ENCODE results near the gene ATP6V0D1. TPM values are rescaled to one million over a fixed set of nuclear protein-coding genes. Genes with fewer than 3 reads are reported as not detected.

ATP6V0D1 gene
- polyA plus RNA-seq, 2 of the 4 experiments (the other 2 are of a cell fraction) = 45.7 to 103 TPM

- WGBS (ENCODE audit: missing lambda C conversion rate) = 64% methylated on average over 5 of the region's 5 CpGs
Observed at GRCh38 chr16:67462279-67462655, 18.7 kb downstream of the ATP6V0D1 start.

GRCh38 chr16:67461600-67462278 lies 19.2 kb downstream of the ATP6V0D1 start:
- peaks cover 17% of the 10 kb centered on the region; the same call in 2 of the 3 replicates for H3K4me1 ChIP-seq
- DNase-seq (ENCODE audit: low read depth in 1 of 2, low spot score in 1 of 2) = no peak
- ChIA-PET CTCF (interaction anchor here (0.7 to 13.1 kb wide), 10 partner anchors 9 to 60 kb away, joined by 3 to 176 read pairs (median 4); no protein-coding TSS in a partner anchor), POLR2A (no interaction called here)
- H3K27ac ChIP-seq = no peak overlapping the region; a peak in 1 of 6 replicates
- H3K4me2 ChIP-seq = no peak overlapping the region
- no peak overlapping the region for H3K4me3 ChIP-seq
- ATAC-seq = no peak
- no peak for FAIRE-seq
- H3K9me3 ChIP-seq = no peaks in the 10 kb centered on the region
- TF ChIP-seq EHF (CRISPR knock-in tag; IDR thresholded peaks at IDR 0.05) (no peak), JUN (IDR thresholded peaks at IDR 0.05) (no peak)
- 81% methylated on average over 8 of the region's 8 CpGs for WGBS (ENCODE audit: missing lambda C conversion rate)

More at GRCh38 chr16:67462279-67462655, 18.7 kb downstream of the ATP6V0D1 start:
- Histone ChIP-seq H3K4me3 (no peak overlapping the region), H3K4me2 (no peak overlapping the region), H3K9me3 (no peaks in the 10 kb centered on the region), H3K27ac (no peak overlapping the region), H3K4me1 (peaks cover 17% of the 10 kb centered on the region; the same call in 2 of the 3 replicates)
- no peak for DNase-seq (ENCODE audit: low read depth in 1 of 2, low spot score in 1 of 2)
- no peak for FAIRE-seq
- POLR2A ChIA-PET = no interaction called here
- ATAC-seq = no peak
- CTCF ChIA-PET = interaction anchor here (0.6 to 13.1 kb wide), 12 partner anchors 10 to 59 kb away, joined by 3 to 176 read pairs (median 4); partner anchors contain the start of gene ATP6V0D1
- TF ChIP-seq PHF8 (IDR thresholded peaks at IDR 0.05; ENCODE audit: borderline replicate concordance, low read depth) = no peak

- CTCF ChIA-PET = interaction anchor here (1.1 to 13.1 kb wide), 8 partner anchors 8 to 48 kb away, joined by 3 to 176 read pairs (median 5); partner anchors contain the start of gene HSD11B2
- Histone ChIP-seq H3K4me1 (peaks cover 17% of the 10 kb centered on the region; the same call in 2 of the 3 replicates), H3K27ac (no peak overlapping the region; a peak in 1 of 6 replicates), H3K4me3 (no peak overlapping the region), H3K9me3 (no peaks in the 10 kb centered on the region), H3K4me2 (no peak overlapping the region)
- FAIRE-seq = no peak
- POLR2A ChIA-PET = no interaction called here
- DNase-seq (ENCODE audit: low read depth in 1 of 2, low spot score in 1 of 2) = no peak
- ATAC-seq = no peak
- TF ChIP-seq HEYL (CRISPR knock-in tag; IDR thresholded peaks at IDR 0.05) (no peak), MAZ (IDR thresholded peaks at IDR 0.05; ENCODE audit: borderline replicate concordance, low read depth, low read length) (no peak), CBX2 (IDR thresholded peaks at IDR 0.05; ENCODE audit: borderline replicate concordance, low read depth) (no peak)
- WGBS (ENCODE audit: missing lambda C conversion rate) = 76% methylated on average over 2 of the region's 2 CpGs
Observed at GRCh38 chr16:67460961-67461360, 20.0 kb downstream of the ATP6V0D1 start.

- CTCF ChIA-PET = interaction anchor here (0.6 to 13.1 kb wide), 6 partner anchors 9 to 35 kb away, joined by 3 to 176 read pairs (median 5); partner anchors contain the start of genes ATP6V0D1 and HSD11B2
- TF ChIP-seq EHF (CRISPR knock-in tag; IDR thresholded peaks at IDR 0.05) (no peak), ZSCAN20 (CRISPR knock-in tag; IDR thresholded peaks at IDR 0.05) (no peak), MAFK (IDR thresholded peaks at IDR 0.05; ENCODE audit: partially characterized antibody) (no peak), NFE2L2 (conservative IDR thresholded peaks at IDR 0.05; ENCODE audit: low read length) (no peak), CHD2 (IDR thresholded peaks at IDR 0.05; ENCODE audit: low read length, partially characterized antibody) (no peak), CBX2 (IDR thresholded peaks at IDR 0.05; ENCODE audit: borderline replicate concordance, low read depth) (no peak), CBX8 (IDR thresholded peaks at IDR 0.05) (no peak), ZFP36 (IDR thresholded peaks at IDR 0.05; ENCODE audit: borderline replicate concordance, partially characterized antibody) (no peak)
- POLR2A ChIA-PET = no interaction called here
- Histone ChIP-seq H3K4me2 (no peak overlapping the region), H3K4me1 (peaks cover 12% of the 10 kb centered on the region; the same call in 1 of the 3 replicates), H3K27ac (no peak overlapping the region), H3K4me3 (no peak overlapping the region), H3K9me3 (no peaks in the 10 kb centered on the region)
- ATAC-seq (no peak), FAIRE-seq (no peak), DNase-seq (ENCODE audit: low read depth in 1 of 2, low spot score in 1 of 2) (no peak)
- 98% methylated on average over 5 of the region's 5 CpGs for WGBS (ENCODE audit: missing lambda C conversion rate)
Observed at GRCh38 chr16:67460168-67460567, 20.8 kb downstream of the ATP6V0D1 start.

GRCh38 chr16:67459861-67460150 lies 21.2 kb downstream of the ATP6V0D1 start:
- peaks cover 12% of the 10 kb centered on the region; the same call in 1 of the 3 replicates for H3K4me1 ChIP-seq
- no peak for FAIRE-seq
- CTCF ChIA-PET = interaction anchor here (0.6 to 13.1 kb wide), 4 partner anchors 13 to 35 kb away, joined by 3 to 176 read pairs (median 24); partner anchors contain the start of genes ATP6V0D1 and HSD11B2
- H3K27ac ChIP-seq = 0 out of 6 replicates have a peak overlapping the region, but pooled peaks of 1 of the 2 experiments have one; percentile 5
- ATAC-seq = no peak
- 83% methylated on average over 2 of the region's 3 CpGs for WGBS (ENCODE audit: missing lambda C conversion rate)
- DNase-seq (ENCODE audit: low read depth in 1 of 2, low spot score in 1 of 2) = no peak
- TF ChIP-seq CEBPB (IDR thresholded peaks at IDR 0.05) = no peak
- no peak for TF ChIP-seq MAX (IDR thresholded peaks at IDR 0.05)
- TF ChIP-seq FOSL2 (IDR thresholded peaks at IDR 0.05) = no peak
- TF ChIP-seq FOSL2 (CRISPR knock-in tag; IDR thresholded peaks at IDR 0.05) = no peak
- no peak for TF ChIP-seq ESRRA (IDR thresholded peaks at IDR 0.05; ENCODE audit: borderline replicate concordance, low read length)
- TF ChIP-seq HOXB5 (CRISPR knock-in tag; IDR thresholded peaks at IDR 0.05) = no peak
- TF ChIP-seq NPAS2 (CRISPR knock-in tag; IDR thresholded peaks at IDR 0.05; ENCODE audit: borderline replicate concordance) = no peak
- TF ChIP-seq CBX8 (IDR thresholded peaks at IDR 0.05) = no peak
- no peak for TF ChIP-seq EHMT2 (IDR thresholded peaks at IDR 0.05; ENCODE audit: low read depth)
- no peak for TF ChIP-seq HOXB13 (CRISPR knock-in tag; IDR thresholded peaks at IDR 0.05; ENCODE audit: low read depth)
- TF ChIP-seq RAD21 (conservative IDR thresholded peaks at IDR 0.05 in 1 of 2, IDR thresholded peaks at IDR 0.05 in 1 of 2) = no peak
- TF ChIP-seq E2F6 (IDR thresholded peaks at IDR 0.05; ENCODE audit: borderline replicate concordance, low read depth) = no peak
- POLR2A ChIA-PET = no interaction called here
- H3K9me3 ChIP-seq = no peaks in the 10 kb centered on the region
- no peak overlapping the region for H3K4me2 ChIP-seq
- no peak overlapping the region for H3K4me3 ChIP-seq
